HG02759 (cell line): ENCODE results near the gene PHF23.
"Not testable (repeated sequence)": the region's sequence is repeated elsewhere in the genome, so short reads cannot be mapped to it uniquely, and the experiment has no call there.

Experiments
- ATAC-seq: cut with Tn5 transposase; IDR thresholded peaks from one replicate; pipeline ENCODE4 v1.9.1; 2021; ENCODE audit warnings: mild to moderate bottlenecking, moderate library complexity; ENCODE audit not compliant: unreplicated experiment

PHF23 gene

DNA sequence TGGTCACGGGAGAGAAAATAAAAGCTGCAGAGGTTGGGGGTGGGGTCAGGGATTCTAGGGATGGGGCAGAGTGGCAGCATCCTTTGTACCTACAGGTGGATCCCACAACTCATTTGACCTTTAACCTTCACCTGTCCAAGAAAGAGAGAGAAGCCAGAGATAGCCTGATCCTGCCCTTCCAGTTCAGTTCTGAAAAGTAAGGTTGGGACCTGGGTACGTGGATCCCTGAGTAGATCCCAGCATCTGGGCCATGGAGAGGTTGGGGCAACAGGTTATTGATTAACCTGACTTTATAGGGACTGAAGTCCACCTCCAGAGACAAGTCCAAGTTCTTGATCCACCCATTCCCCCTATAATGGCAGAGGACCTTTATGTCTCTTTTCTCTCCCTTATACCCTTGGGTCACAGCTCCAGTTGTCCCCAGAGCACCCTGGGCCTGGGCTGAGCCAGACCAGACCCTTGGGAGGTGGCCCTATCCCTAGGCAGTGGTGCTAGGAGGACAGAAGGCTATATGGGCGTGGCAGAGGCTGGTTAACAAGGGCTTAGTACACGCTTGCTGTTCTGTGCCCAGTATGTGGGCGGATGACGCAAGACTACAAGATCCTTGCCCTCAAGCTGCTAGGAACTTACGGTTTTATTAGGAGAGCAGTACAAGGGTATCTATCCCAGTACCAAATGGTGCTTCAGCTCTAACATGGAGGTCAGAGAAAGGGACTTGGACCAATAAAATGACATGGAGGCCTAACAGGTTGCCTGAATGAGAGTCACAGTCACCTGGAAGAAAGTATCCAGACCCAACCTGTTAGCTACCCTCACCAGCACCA is 19.7 kb upstream of the PHF23 start:
- ATAC-seq: no peak

DNA sequence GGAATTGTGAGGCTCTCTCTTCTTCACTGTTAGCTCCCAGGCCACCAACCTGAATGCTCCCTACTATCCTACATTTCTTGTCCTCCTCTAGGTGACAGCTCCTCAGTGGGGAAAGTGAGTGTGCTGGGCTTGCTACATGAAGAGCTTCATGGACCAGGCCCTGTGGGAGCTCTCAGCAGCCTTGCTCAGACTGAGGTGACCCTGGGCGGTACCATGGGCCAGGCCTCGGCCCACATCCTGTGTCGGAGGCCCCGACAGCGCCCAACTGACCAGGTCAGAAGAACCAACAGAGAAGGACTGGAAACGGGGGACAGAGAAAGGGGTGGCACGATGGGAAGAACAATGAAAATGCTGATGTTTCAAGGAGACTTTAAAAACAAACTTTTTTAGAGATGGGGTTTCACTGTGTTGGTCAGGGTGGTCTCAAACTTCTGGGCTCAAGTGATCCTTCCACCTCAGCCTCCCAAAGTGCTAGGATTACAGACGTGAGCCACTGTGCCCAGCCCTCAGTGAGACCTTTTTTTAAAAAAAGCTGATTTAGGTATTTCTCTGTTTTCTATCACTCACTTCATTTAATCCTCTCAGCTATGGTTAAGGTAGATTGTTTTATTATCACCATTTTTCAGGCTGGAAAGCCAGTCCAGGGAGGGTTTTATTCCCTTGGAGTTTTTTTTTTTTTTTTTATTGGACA is 17.7 kb upstream of the PHF23 start:
- ATAC-seq: no peak

DNA sequence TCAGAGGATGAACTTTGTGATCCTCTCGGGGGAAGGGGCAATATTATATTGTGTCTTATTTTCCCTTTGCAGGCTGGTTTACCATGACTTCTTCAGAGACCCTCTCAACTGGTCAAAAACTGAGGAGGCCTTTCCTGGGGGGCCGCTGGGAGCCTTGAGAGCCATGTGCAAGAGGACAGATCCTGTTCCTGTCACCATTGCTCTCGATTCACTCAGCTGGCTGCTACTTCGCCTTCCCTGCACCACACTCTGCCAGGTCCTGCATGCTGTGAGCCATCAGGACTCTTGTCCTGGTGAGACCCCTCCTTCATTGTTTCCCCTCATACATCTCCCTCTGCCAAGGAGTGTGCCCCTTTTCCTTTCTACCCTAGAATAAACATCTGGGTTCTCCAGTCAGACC is 15.3 kb upstream of the PHF23 start:
- ATAC-seq: no peak

DNA sequence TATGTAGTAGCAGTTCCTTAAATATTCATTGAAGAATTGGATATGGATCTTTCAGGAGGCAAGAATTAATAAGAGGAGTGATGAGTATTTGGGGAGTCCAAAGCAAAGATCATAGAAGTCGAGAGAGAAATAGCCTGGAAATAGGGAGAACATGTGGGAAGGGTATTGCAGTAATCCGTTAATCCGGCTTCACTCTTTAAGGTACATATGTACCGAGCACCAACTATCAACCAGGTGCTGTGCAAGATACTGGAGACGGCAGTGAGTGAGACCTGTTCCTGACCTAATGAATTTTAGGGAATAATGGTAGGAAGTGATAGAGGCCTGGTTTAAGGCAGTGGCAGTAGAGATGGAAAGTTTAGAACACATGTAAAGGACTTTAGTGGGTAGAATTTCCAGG is 13.8 kb upstream of the PHF23 start:
- ATAC-seq: no peak

DNA sequence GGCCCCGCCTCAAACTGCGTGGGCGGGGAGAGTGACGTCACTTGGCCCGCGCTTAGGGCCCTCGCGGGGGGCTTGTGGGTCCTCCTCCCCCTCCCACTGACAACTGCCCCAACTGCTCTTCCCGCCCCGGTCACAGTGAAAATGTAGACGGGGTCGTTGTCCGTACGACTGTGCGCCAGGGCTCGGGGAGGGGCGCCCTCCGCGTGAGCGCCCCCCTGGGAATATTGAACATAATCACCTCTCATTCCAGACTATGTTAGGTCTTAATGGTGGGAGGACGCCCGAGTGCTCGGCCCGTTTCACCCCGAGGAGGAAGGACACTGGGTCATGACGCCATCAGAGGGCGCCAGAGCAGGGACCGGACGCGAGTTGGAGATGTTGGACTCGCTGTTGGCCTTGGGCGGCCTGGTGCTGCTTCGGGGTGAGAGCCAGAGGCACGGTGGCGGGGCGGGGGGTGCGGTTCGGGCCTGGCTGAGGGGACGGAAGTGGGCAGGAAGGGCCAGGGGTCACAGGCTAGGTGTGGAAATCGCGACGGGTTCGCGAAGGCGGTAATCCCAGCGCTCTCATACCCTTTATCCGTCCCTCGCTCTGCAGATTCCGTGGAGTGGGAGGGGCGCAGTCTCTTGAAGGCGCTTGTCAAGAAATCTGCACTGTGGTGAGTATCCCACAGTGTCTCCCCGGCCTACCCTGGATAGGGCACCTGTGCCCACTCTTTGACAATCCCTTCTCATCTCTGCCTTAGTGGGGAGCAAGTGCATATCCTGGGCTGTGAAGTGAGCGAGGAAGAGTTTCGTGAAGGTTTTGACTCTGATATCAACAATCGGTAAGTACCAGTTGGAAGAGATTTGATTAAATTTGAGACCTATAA is 13.2 kb upstream of the PHF23 start, which contains the start of gene ELP5:
Gene ELP5 (plus strand): TSS at position 40 of the 868 bp plus-strand sequence. CDS start 336 bp downstream, at position 376.
- ATAC-seq: peak; percentile 63

DNA sequence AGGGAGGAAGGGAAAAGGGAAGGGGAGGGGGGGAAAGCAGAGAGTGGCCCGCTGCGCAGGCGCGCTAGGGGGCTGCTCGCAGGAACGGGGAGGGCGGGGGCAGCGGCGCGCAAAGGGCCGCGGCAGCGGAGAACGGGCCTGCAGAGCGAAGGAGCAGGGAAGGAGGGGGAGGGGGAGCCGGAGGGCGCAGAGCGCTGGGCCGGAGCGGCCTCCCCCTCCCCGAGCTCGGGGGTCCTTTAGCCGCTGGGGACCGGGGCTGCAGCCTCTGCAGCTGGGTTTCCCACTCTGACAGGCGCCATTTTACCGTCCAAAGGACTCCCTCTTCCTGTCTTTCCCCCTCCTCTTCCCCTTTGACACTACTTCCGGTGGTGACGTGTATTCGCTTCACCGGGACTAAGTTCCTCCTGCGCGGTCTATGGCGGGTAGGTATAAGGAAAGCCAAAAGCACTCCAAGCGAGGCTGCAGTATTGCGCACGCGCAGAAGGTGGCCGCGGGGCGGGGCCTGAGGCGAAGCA is 12.5 kb upstream of the PHF23 start, which contains the start of gene CTDNEP1:
Gene CTDNEP1 (minus strand): TSS at position 74 of the 515 bp plus-strand sequence. CDS start 438 bp downstream, outside the sequence.
- peak; percentile 78 for ATAC-seq

DNA sequence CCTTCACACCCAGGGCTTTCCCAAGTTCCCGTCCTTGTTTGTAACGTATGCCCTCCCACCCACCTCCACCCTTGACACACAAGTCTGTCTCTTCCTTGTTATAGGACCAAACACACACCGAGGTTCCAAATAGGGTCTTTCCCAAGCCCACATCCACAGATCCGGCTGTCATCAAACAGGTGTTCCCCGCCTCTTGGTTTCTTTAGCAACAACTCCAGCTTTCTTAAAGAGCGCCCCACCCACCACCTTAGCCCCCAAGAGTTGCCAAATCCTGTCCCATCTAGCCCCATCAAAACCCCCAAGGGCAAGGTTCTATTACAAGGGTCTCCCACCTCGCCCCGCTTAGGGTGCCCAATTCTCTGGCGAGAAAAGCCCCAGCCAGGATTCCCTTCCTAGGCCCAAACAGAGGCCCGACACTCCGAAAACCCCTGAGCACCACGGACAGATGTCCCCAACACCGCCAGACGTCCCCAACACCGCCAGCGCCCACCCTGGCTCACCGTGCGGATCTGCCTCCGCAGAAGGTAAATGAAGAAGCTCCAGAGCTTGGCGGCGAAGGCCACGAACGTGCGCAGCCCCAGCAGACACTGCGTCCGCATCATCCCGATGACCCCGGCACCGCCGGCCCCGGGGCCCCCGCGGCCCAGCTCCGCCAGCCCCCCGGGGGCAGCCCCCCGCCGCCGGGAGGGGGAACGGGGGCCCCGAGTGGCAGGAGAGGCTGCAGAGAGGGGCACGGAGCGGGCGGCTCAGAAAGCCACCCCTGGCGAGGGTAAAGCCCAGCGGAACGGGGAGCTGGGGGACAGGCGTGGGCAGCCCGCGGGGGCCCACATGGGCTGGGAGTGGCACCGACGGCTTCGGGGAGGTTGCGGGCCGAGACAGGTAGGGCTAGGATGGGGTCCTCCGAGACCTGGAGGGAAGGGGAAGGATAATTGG is 11.7 kb upstream of the PHF23 start:
- ATAC-seq: no peak

DNA sequence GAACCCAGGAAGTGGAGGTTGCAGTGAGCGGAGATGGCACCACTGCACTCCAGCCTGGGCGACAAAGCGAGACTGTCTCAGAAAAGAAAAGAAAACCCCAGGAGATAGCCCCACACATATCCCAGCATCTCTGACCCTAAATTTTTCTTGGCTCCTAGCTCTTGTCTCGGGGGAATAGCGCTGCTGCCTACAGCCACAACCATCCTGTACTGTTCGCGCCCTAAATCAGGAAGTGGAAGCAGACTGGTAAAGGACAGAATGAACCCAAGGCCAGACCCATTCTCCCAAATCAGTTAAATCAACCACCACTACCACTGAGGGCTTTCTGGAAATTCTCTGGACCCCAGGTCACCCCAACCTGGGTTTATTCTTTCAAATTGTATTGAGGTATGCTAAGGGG is 10.6 kb upstream of the PHF23 start:
- ATAC-seq: no peak

DNA sequence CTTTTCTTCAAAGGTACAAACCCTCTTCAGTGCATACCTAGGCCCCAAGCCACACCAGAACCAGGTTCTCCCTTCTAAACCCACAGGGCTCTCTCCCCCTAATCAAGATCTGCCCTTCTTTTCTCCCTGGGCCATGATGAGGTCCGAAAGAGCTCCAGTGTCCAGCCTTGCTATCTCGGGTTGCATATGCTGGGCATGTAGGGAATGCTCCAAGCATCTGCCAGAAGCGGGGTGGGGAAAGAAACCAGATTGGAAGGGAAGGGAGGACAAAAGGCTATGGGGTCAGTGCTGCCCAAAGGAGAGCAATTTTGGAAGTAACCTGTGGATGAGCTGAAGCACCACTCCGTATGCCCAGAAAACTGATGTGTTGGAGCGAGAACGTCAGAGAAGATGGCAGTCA is 10.0 kb upstream of the PHF23 start:
- no peak for ATAC-seq

DNA sequence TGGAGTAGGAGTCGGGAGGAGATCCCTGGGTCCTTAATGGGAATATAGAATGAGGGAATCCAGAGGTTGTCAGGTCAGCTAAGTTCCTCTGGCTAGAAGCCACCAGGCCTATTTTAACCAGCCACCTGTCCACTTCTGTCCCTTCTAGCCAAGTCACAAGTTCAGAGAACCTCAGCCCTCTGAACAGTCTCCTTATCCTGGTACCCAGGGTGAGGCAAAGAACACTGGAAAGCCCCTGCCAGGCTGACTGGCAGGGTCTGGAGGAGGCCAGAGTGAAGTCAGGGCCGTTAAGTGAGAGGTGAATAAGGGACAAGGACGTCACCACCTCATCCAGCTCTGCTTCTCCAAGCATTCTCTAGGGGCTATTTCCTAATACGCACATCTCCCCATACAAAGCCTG is 9.5 kb upstream of the PHF23 start:
- no peak for ATAC-seq

DNA sequence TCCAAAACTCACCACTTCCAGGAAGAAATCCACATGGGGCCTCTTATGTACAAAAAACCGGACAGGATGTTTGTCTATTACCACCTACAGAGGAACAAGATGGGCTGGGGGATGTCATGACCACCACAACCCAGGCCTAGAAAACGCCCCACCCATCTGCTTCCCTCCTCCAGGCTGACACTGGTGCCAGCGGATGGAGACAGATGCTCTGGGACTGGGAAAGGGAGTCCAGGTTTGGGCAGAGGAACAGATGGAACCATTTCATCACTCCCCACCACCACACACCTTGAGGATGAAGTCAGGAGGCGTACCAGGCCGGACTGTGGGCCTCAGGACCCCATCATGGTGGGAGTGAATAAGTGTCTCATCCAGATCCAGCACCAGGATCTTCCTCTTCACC is 7.5 kb upstream of the PHF23 start:
- no peak for ATAC-seq

DNA sequence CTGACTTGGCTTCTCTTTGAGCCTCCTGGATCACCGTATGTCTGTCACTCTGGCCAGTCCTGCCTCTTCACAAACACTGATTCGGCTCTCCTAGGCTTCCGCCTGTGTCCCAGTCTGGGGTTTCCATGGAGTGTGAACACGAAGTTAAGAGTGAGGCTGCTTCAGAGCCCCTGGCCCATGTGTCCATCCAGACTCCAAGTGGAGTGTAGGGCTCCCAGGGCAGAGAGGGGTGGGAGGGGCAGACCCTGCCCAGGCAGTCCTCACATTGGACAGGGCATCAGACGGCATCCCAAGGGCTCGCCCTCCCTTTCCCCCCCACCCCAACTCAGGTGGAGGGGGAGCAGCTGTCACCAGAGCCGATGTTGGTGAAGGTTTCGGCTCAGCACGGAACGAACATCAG is 4.6 kb upstream of the PHF23 start:
- ATAC-seq: not testable (repeated sequence)

DNA sequence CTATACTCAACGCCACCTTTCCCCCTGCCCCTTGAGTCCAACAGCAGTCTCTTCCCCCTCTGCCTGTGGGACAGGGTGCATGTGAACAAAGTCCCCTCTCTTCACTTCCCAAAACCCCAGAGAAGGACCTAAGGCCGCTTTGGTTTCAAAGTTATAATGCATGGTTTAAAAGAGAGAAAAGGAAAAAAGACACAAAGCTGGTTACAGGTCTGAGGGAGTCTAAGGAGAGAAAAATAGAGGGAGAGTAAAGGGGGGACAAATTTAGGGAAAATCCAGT is 4.1 kb upstream of the PHF23 start:
- ATAC-seq: no peak

DNA sequence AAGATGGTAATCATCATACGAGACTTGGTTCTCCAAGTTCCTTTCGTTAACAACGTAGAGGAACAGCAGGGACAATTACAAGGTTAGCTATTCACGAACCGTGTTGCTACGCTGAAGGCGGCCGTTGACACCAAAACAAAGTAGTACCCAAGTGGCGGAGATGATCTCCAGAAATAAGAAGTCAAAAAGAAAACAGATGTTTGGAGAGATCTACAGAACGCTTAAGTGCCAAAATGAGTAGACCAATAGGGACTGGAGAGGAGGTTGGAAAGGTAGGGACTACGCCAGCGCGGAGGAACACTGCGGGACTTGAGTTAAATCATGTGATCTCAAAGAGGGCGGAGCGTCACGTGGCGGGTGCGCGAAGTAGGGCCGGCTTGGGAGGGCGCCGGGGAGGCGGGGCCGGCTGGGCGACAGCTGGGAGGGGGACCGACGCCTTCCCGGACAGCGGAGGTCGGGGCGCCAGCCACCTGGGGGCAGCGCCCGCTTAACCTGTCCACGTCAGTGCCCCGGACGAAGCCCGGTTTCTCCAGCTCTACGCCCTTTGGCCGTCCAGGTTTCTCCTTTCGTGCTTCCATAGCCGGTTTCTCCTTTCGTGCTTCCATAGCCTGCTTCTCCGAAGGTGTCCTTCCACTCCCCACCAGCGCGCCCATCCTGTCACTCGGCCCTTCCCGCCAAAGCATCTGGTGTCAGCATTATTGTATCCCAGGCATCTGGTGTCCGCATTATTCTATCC is 3.6 kb upstream of the PHF23 start:
- peak; percentile 46 for ATAC-seq

DNA sequence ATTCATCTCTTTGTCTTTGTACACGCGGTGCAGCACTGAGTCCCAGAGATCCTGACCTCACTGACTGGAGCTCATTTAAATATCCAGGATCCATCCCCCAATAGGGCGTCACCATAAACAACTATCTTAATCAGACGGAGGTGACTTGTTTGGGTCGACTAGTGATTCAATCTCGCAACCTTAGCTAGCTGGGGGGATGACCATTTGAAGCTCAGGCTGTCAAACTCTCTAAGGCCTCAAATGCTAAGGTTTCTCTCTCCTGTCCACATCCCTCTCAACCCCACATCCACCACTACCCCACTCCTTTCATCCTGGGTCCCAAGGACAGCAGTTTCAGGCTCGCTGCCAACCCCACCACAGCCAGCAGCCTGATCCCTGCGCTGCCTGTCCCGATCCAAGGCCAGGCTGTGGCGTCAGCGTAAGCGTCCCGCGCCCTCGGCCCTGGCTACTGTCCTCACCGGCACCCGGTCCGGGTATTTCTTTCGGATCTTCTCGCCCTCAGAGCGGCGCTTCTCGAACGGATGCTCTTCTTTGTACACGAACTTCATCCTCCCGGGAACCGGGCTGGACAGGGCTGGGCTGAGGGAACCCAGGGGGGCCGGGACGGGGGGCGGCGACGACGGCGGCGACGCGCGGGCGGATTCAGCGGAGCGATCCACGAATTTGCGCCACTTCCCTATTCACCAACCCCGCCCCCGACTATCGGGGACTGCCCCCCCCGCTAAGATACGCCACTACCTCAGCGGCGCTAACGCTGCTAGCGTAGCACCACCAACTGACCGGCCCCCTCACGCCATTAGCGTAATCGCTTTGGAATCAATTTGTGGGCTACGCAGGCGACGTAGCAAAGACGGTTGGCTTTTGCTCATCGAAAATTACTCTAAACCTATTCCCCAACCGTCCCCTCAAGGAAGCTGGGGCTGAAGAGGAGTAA is 2.8 kb upstream of the PHF23 start, which contains the start of gene GABARAP:
Gene GABARAP (minus strand): TSS at position 667 of the 934 bp plus-strand sequence. CDS start 119 bp downstream, at position 548.
- peak; percentile 35 for ATAC-seq

DNA sequence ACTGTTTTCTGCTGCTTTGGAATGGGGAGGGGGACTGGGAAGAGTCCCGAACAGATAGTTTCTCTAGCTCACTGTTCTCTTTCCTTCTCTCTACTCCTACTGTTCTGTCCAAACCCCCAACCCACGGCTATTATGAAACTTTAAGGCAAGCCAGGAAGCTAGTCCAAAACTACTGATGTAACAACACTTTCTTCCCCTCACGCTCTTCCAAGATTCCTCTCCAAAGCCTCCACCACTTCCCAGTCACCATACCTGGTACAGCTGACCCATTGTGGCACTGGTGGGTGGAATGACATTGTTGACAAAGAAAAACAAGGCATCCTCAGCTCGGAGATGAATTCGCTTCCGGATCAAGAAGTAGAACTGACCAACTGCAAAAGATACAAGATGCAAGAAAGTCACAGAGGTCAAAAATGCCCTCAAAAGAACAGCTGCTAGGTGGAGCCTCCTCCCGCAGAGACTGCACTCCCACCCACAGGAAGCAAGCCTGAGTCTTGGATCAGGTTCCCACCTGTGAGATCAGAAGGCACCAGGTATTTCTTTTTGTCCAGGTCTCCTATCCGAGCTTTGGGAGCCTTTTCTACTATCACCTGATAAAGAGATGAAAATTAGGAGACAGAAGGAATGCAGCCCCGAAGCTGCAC is 2.0 kb upstream of the PHF23 start:
- no peak for ATAC-seq

DNA sequence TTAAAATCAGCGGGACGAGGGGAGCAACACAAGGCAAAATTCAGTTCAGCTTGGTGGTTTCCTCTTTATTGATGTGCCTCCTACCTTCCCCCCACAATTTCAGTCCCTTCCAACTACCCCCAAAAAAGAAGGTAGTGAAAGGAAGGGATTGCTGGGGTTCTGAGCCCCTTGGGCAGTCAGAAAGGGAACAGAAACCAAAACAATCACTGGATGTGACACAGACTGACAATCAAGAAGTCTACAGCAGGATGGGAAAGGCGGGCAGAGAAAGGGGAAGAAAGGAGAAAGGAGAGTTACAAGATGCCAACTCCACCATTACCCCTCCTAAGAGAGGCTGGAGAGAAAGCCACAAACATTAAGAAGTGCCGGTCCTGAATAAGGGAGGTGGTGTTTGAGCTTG is 1.1 kb upstream of the PHF23 start:
- no peak for ATAC-seq
